Pancreas (tissue), 10 donors: ENCODE results near the gene ECHS1. TPM values are rescaled to one million over a fixed set of nuclear protein-coding genes. Genes with fewer than 3 reads are reported as not detected.

Experiments
- ATAC-seq, 4 donors: fragments of 200-7000 bp; cut with Tn5 transposase; one replicate each; pipeline versions ENCODE4 v1.8.0 to v1.9.1; 2020; ENCODE audit warnings: mild to moderate bottlenecking in 4 of 4, moderate library complexity in 4 of 4
- DNase-seq, 6 donors: peaks; one replicate each; pipeline ENCODE4 v3.0.0-alpha.2; 2020
- FAIRE-seq: peaks from 2 replicates; lab custom pipeline; 2012; peaks lifted over from hg19 to GRCh38; lab: Jason Lieb, UNC
- H3K27ac ChIP-seq, 4 donors: fragments of 200-600 bp; sonication (generic); 1 replicate in 3 of 4; 2 replicates in 1 of 4; pipeline versions ENCODE4 v1.5.0 to v1.8.0; 2020
- H3K27me3 ChIP-seq, 4 donors: fragments of 200-600 bp; one replicate each; pipeline ENCODE4 v1.8.0; 2021
- H3K36me3 ChIP-seq, 3 donors: fragments of 200-600 bp; sonication (generic) in 1 of 3; one replicate each; pipeline versions ENCODE4 v1.5.0 to v1.8.0; 2020 to 2021
- H3K4me1 ChIP-seq, 3 donors: fragments of 200-600 bp; one replicate each; pipeline ENCODE4 v1.8.0; 2021
- H3K4me3 ChIP-seq, 4 donors: fragments of 200-600 bp; sonication (generic) in 2 of 4; one replicate each; pipeline versions ENCODE4 v1.5.0 to v1.8.0; 2020 to 2021
- H3K9me3 ChIP-seq, 4 donors: fragments of 200-600 bp; one replicate each; pipeline ENCODE4 v1.8.0; 2021
- CTCF ChIP-seq, 4 donors: fragments of 200-600 bp; sonication (generic) in 3 of 4; IDR thresholded peaks; one replicate each; pipeline versions ENCODE4 v1.5.0 to v1.8.0; 2021; ENCODE audit warnings: antibody characterized with exemption in 4 of 4
- WGBS, 2 donors: extraction: QIAGEN DNeasy Blood & Tissue Kit; methylation state at CpG; one replicate each; pipeline ENCODE4 v1.1.7; 2013; 5-methylcytosine and 5-hydroxymethylcytosine counted together
- intact Hi-C, 3 donors: fragments of 100-400 bp; cut with DNase I; formaldehyde crosslinking; loops; one replicate each; pipeline versions ENCODE4 v1.11.1 to v1.14.2; 2022
- polyA plus RNA-seq, 2 donors: library from polyadenylated mRNA; stranded (reverse); fragments of 200-250 nt; gene quantifications; one replicate each; pipeline ENCODE4 v1.2.3, GENCODE V29; 2013
- total RNA-seq, 6 donors: library from RNA; stranded (reverse); fragmentation: NEBNext Ultra II Directional in 4 of 6; extraction: Animal tissue kit (Norgen Biotek cat#: 25700) in 4 of 6; gene quantifications; one replicate each; pipeline versions ENCODE4 v1.2.1 to v1.2.4, GENCODE V29; 2021 to 2023
- donor health status: healthy with polysubstance abuse.
- donor health status: DM: no; HTN: no; CAD: no; lungs with moderate emphysema.
- donor health status: DM: no; HTN: no; CAD: no.
- donor health status: control.
- donor health status: control.
- donor health status: Bipolar disorder and iron deficiency.
- donor health status: DM: yes; HTN: yes; CAD: no.
- donor health status: DM: no; HTN: no; CAD: no.
- donor health status: DM: no; HTN: no; CAD: no.
- donor health status: DM: yes; HTN: yes; CAD: no.

The ECHS1 gene
- total and polyA plus RNA-seq, 8 donors: 32.4 to 69.2 (median 37.8) TPM

GRCh38 chr10:133366751-133367150 is 6.4 kb downstream of the ECHS1 start:
- peak in 1 of 6 donors; percentile 19 for DNase-seq
- ATAC-seq: no peak
- Histone ChIP-seq H3K36me3 (peaks cover 6 to 67% (median 25%) of the 10 kb centered on the region in 3 donors), H3K4me3 (no peak overlapping the region), H3K9me3 (no peaks in the 10 kb centered on the region), H3K4me1 (no peaks in the 10 kb centered on the region), H3K27ac (no peak overlapping the region), H3K27me3 (no peaks in the 10 kb centered on the region)
- TF ChIP-seq CTCF (IDR thresholded peaks at IDR 0.05): no peak
- intact Hi-C loops: no loop called here
- FAIRE-seq: no peak
- WGBS, 2 donors: 94 to 97% methylated on average over 13 of the region's 13 CpGs

GRCh38 chr10:133366130-133366478 is 7.0 kb downstream of the ECHS1 start:
- H3K4me3 ChIP-seq: no peak overlapping the region
- H3K9me3 ChIP-seq: no peaks in the 10 kb centered on the region
- ATAC-seq (no peak), DNase-seq (no peak), FAIRE-seq (no peak)
- H3K4me1 ChIP-seq: no peaks in the 10 kb centered on the region
- TF ChIP-seq CTCF (IDR thresholded peaks at IDR 0.05): no peak
- intact Hi-C loops: no loop called here
- H3K27ac ChIP-seq: no peak overlapping the region
- H3K36me3 ChIP-seq: peaks cover 6 to 67% (median 25%) of the 10 kb centered on the region in 3 donors
- 86% methylated on average over 17 of the region's 17 CpGs for WGBS, 2 donors
- no peaks in the 10 kb centered on the region for H3K27me3 ChIP-seq

GRCh38 chr10:133365461-133366129 is 7.6 kb downstream of the ECHS1 start:
- FAIRE-seq (no peak), ATAC-seq (no peak), DNase-seq (no peak)
- Histone ChIP-seq H3K27me3 (no peaks in the 10 kb centered on the region), H3K4me1 (peaks cover 0 to 4% (median 0%) of the 10 kb centered on the region in 3 donors), H3K36me3 (peaks cover 6 to 66% (median 25%) of the 10 kb centered on the region in 3 donors), H3K27ac (no peak overlapping the region), H3K4me3 (no peak overlapping the region), H3K9me3 (no peaks in the 10 kb centered on the region)
- intact Hi-C loops: no loop called here
- 87 to 89% methylated on average over 13 of the region's 13 CpGs for WGBS, 2 donors
- TF ChIP-seq CTCF (IDR thresholded peaks at IDR 0.05): no peak

- Histone ChIP-seq H3K27ac (no peak overlapping the region), H3K27me3 (no peaks in the 10 kb centered on the region), H3K4me3 (no peak overlapping the region), H3K9me3 (no peaks in the 10 kb centered on the region), H3K4me1 (peaks cover 3 to 11% (median 6%) of the 10 kb centered on the region in 3 donors), H3K36me3 (peaks cover 6 to 58% (median 20%) of the 10 kb centered on the region in 3 donors)
- FAIRE-seq (no peak), ATAC-seq (no peak), DNase-seq (peak in 1 of 6 donors; percentile 22)
- 91 to 92% methylated on average over 29 of the region's 29 CpGs for WGBS, 2 donors
- no peak for TF ChIP-seq CTCF (IDR thresholded peaks at IDR 0.05)
- intact Hi-C loops: no loop called here
Observed at GRCh38 chr10:133364645-133365431, 8.3 kb downstream of the ECHS1 start.
